Measurements from ENCODE around the gene RELN.

The RELN gene

DNA sequence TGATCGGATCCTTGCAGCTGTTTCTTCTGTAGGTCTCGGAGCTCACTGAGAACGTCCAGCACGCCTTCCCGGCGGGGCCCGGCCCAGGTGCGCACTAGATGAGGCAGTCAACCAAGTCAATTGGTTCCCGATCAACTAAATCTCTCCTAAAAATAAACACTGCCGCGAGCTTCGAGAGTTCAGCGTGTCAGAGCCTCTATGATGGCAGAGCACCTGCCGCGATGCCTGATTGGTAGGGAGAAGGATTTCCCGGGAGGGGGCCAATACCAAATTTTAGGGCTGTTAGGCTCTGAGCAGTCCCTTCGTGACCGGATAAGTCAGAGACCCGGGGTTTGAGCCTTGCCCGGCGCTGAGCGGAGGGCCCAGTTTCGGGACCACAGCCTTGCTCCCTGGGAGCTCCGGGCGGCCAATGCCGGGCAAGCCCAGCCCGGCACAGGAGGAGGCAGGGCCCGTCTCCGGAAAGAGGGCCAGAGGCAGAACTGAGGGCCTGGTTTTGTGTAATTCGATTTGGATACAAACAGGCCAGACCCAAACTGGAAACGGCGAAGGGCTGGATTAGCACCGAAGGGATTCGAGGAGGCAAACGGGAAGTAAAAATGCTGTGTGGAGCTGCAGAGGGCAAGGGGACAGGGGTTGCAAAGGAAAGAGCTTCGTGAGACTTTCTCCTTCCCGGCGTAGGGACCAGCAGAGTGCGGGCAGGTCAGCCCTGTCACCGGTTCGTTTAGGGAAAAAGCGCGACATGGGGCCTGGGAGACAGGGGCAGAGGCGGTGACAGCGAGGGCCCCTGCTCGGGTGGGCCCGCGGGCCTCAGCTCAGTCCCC lies 544.0 kb downstream of the RELN start:
- ATAC-seq: peak; percentile 18
- TF ChIP-seq ZC3H10 (CRISPR knock-in tag; IDR thresholded peaks at IDR 0.05) (no peak), GLIS3 (CRISPR knock-in tag; IDR thresholded peaks at IDR 0.05) (no peak), ISL1 (CRISPR knock-in tag; IDR thresholded peaks at IDR 0.05) (no peak), POU6F1 (CRISPR knock-in tag; IDR thresholded peaks at IDR 0.05; ENCODE audit: borderline replicate concordance, low read depth) (no peak), OSR1 (CRISPR knock-in tag; IDR thresholded peaks at IDR 0.05) (no peak), ZFP30 (CRISPR knock-in tag; IDR thresholded peaks at IDR 0.05) (no peak), TCF4 (CRISPR knock-in tag; IDR thresholded peaks at IDR 0.05; ENCODE audit: borderline replicate concordance) (no peak; the same call in 1 of the 2 replicates), PATZ1 (CRISPR knock-in tag; IDR thresholded peaks at IDR 0.05; ENCODE audit: borderline replicate concordance) (no peak), ARNTL (CRISPR knock-in tag; IDR thresholded peaks at IDR 0.05; ENCODE audit: borderline replicate concordance, low read depth) (no peak), TOX (CRISPR knock-in tag; IDR thresholded peaks at IDR 0.05; ENCODE audit: borderline replicate concordance) (no peak), ESRRG (CRISPR knock-in tag; IDR thresholded peaks at IDR 0.05) (no peak), RARB (CRISPR knock-in tag; IDR thresholded peaks at IDR 0.05) (no peak), ZNF565 (CRISPR knock-in tag; conservative IDR thresholded peaks at IDR 0.05; ENCODE audit: low read depth) (no peak), ZNF8 (CRISPR knock-in tag; IDR thresholded peaks at IDR 0.05) (no peak), PPARA (CRISPR knock-in tag; IDR thresholded peaks at IDR 0.05; ENCODE audit: borderline replicate concordance) (no peak), ZFP3 (CRISPR knock-in tag; IDR thresholded peaks at IDR 0.05) (no peak)
- TF ChIP-seq, protein P1, sequence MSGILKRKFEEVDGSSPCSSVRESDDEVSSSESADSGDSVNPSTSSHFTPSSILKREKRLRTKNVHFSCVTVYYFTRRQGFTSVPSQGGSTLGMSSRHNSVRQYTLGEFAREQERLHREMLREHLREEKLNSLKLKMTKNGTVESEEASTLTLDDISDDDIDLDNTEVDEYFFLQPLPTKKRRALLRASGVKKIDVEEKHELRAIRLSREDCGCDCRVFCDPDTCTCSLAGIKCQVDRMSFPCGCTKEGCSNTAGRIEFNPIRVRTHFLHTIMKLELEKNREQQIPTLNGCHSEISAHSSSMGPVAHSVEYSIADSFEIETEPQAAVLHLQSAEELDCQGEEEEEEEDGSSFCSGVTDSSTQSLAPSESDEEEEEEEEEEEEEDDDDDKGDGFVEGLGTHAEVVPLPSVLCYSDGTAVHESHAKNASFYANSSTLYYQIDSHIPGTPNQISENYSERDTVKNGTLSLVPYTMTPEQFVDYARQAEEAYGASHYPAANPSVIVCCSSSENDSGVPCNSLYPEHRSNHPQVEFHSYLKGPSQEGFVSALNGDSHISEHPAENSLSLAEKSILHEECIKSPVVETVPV (CRISPR knock-in tag; IDR thresholded peaks at IDR 0.05): no peak

GRCh38 chr7:103439661-103440060 lies 549.8 kb downstream of the RELN start:
- TF ChIP-seq TCF4 (CRISPR knock-in tag; IDR thresholded peaks at IDR 0.05; ENCODE audit: borderline replicate concordance) (no peak), ARNTL (CRISPR knock-in tag; IDR thresholded peaks at IDR 0.05; ENCODE audit: borderline replicate concordance, low read depth) (no peak), CSDC2 (CRISPR knock-in tag; IDR thresholded peaks at IDR 0.05) (no peak), BACH2 (CRISPR knock-in tag; IDR thresholded peaks at IDR 0.05; ENCODE audit: borderline replicate concordance) (no peak), ZNF70 (CRISPR knock-in tag; IDR thresholded peaks at IDR 0.05) (no peak), ZFP3 (CRISPR knock-in tag; IDR thresholded peaks at IDR 0.05) (no peak), SNAI2 (CRISPR knock-in tag; IDR thresholded peaks at IDR 0.05) (no peak), ZNF565 (CRISPR knock-in tag; conservative IDR thresholded peaks at IDR 0.05; ENCODE audit: low read depth) (no peak), ZNF8 (CRISPR knock-in tag; IDR thresholded peaks at IDR 0.05) (no peak), GLIS3 (CRISPR knock-in tag; IDR thresholded peaks at IDR 0.05) (no peak), RARB (CRISPR knock-in tag; IDR thresholded peaks at IDR 0.05) (no peak), TOX (CRISPR knock-in tag; IDR thresholded peaks at IDR 0.05; ENCODE audit: borderline replicate concordance) (no peak), PATZ1 (CRISPR knock-in tag; IDR thresholded peaks at IDR 0.05; ENCODE audit: borderline replicate concordance) (no peak)
- TF ChIP-seq, protein P2, sequence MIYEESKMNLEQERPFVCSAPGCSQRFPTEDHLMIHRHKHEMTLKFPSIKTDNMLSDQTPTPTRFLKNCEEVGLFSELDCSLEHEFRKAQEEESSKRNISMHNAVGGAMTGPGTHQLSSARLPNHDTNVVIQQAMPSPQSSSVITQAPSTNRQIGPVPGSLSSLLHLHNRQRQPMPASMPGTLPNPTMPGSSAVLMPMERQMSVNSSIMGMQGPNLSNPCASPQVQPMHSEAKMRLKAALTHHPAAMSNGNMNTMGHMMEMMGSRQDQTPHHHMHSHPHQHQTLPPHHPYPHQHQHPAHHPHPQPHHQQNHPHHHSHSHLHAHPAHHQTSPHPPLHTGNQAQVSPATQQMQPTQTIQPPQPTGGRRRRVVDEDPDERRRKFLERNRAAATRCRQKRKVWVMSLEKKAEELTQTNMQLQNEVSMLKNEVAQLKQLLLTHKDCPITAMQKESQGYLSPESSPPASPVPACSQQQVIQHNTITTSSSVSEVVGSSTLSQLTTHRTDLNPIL (CRISPR knock-in tag; IDR thresholded peaks at IDR 0.05; ENCODE audit: low read depth): no peak
- TF ChIP-seq, protein P1 (CRISPR knock-in tag; IDR thresholded peaks at IDR 0.05): no peak
- TF ChIP-seq, protein P3, sequence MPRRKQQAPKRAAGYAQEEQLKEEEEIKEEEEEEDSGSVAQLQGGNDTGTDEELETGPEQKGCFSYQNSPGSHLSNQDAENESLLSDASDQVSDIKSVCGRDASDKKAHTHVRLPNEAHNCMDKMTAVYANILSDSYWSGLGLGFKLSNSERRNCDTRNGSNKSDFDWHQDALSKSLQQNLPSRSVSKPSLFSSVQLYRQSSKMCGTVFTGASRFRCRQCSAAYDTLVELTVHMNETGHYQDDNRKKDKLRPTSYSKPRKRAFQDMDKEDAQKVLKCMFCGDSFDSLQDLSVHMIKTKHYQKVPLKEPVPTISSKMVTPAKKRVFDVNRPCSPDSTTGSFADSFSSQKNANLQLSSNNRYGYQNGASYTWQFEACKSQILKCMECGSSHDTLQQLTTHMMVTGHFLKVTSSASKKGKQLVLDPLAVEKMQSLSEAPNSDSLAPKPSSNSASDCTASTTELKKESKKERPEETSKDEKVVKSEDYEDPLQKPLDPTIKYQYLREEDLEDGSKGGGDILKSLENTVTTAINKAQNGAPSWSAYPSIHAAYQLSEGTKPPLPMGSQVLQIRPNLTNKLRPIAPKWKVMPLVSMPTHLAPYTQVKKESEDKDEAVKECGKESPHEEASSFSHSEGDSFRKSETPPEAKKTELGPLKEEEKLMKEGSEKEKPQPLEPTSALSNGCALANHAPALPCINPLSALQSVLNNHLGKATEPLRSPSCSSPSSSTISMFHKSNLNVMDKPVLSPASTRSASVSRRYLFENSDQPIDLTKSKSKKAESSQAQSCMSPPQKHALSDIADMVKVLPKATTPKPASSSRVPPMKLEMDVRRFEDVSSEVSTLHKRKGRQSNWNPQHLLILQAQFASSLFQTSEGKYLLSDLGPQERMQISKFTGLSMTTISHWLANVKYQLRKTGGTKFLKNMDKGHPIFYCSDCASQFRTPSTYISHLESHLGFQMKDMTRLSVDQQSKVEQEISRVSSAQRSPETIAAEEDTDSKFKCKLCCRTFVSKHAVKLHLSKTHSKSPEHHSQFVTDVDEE (CRISPR knock-in tag; IDR thresholded peaks at IDR 0.05): no peak
- ATAC-seq: no peak

Data from SK-N-SH treated with all-trans-retinoic acid at 6 μM for 48 hours (cell line).